HG03520 (cell line): ENCODE data around the gene OLFM4.

Source experiments
- ATAC-seq: cut with Tn5 transposase; IDR thresholded peaks from one replicate; pipeline ENCODE4 v1.9.1; 2021; ENCODE audit warnings: mild to moderate bottlenecking, moderate library complexity; ENCODE audit not compliant: unreplicated experiment

The OLFM4 gene

DNA sequence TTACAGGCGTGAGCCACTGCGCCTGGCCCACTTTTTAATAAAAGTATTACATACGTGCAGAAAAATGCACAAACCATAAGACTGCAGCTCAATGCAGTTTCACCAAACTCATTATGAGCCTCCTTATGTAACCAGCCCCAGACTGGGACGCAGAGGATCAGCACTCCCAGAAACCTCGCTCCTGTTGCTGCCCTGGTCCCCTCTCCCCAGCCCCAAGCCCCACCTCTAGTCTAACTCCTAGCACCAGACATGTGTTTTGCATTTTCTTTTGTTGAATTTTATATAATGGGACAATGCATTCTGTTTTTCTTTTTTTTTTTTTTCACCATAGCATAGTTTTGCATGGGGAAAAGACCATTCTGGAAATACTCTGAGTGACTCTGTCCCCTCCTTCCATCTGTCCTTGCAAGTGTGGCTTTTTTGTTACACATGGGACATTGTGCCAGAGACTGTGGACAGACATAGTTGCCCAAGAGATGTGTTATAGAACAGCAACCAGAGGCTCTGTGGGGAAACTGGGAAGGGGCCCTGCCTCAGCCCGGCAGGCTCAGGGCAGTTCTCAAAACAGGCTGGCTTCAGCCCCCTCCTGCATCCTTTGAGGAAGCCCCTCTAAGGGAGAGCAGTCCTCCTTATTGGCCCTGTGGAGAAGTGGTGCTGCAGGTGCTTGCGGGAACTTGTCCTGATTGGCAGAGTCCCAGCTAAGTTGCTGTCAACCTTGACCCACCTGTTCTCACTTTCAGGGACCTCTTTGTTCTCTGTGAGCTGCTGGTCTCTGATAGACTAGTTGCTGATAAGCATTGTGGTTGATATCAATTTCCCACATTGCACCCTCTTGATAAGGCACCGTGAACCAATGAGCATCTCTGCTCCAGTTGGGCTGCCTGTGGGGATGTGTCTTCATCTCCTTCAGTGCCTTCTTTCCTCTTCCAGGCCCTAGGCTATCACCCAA is 13.8 kb upstream of the OLFM4 start:
- no peak for ATAC-seq

DNA sequence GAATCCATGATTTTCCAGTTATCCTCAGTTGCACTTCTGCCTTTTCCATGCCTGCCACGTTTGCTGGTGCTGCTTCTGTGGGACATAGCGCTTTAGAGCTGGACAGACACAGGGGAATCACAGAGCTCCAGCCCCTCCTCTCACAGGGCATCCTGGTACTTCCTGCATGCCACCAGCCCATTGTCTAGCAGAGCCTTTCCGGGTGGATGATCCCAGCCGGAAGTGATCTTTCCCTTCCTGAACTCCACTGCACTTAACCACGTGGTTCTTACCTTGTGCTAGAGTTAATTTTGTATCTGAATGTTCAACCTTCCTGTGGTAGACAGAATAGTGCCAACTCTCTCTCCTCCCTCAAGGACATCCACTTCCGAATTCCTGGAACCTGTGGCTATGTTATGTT is 12.6 kb upstream of the OLFM4 start:
- ATAC-seq: no peak

DNA sequence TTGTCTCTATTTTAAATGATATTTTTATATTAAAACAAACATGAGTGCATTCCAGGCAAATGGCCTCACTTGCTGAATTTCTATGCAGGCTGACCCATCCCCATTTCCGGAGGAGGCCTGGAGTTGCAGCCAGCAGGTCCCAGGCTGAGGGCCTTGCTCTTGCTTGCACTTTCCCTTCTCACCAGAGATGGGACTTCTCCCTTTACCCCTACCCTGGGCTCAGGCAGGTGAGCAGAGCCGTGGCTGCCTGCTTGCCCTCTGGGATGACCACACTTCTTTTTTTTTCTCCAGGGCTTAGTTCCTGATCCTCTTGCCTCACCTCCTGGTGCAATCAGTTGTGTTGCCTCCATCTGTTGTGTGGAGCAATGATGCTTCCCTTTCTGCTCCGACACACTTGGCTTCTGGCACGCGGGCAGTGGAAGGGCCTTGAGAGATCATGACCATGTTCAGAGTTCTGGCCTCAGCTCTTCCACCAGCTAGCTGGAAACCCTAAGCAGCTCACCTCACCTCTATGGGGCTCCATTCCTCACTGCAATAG is 11.1 kb upstream of the OLFM4 start:
- no peak for ATAC-seq

DNA sequence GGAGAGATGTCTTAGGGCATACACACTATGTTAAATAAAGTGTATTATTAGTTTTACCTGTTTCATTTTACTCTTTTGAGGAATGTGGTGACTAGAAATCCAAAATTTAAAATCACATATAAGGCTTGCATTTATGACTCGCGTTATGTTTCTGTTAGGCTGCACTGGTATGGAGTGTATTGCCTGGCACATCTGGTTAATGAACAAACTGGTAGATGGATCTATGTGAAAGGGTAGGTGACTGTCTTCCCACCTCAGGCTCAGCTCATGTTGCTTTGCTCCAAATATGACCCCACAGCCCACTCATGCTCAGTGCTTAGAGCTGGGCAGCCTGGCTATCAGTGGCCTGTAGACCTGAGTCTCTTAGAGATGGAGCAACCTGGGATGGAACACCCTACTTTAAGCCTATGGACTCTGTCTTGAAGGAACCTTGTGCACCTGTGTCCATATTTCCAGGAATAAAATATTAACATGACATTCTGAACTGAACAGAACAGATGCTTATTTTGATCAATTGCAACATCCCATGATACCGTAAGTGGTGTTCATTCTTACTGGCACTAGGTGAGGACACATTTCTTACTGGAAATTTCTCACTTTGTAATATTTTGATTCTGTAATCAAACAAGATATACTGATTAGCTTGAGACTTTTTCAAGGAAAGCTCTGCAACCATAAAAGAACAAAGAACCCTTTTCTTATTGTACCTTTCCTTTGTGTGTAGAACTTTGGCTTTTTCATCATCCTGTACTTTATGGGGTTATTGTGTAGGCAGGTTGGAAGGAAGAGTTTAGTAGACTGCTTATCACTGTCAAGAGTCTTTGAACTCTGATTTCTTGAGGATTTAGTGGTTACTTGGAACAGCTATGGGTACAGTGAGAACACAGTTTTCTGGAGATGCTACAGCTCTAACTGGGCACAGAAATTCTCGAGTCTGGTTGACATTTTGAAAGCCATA is 9.6 kb upstream of the OLFM4 start:
- ATAC-seq: no peak

DNA sequence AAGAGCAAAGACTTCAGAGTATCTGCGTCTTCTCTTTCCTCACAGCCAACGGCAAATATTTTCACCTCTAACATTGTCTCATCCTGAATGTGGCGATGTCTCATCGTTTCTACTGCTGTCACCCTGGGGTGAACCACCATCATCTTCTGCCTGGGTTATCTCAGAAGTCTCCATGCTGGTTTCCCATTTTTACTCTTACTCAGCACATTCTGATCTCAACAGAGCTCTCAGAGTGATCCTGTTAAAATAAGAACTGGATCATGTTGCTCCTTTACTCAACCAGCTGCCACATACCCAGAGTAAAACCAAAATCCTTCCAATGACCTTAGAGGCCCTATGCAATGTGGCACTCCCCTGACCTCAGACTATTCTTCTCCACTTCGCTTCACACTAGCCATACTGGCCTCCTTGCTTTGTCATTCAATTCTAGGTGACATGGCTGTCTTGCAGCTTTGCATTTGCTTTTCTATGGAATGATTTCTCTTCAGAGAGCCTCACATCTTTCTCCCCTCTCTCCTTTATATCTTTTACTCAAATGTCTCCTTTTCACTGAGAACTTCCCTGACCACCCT is 7.8 kb upstream of the OLFM4 start:
- ATAC-seq: no peak

DNA sequence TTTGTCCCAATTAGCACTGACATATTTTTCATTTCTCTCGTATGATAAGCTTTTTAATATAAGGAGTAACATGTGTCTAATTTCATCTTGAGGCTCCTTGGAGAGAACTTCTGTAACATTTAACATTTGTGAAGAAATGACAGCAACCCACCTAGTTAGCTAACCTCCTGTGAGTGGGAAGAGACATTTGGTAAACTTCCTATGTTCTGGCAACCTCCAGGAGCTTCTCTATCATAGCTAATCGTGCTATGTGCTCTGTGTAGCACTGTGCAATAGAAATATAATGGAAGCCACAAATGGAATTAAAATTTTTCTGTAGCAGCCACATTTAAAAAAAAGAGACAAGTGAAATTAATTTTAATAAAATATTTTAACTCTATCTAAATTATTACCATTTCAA is 5.4 kb upstream of the OLFM4 start:
- no peak for ATAC-seq

DNA sequence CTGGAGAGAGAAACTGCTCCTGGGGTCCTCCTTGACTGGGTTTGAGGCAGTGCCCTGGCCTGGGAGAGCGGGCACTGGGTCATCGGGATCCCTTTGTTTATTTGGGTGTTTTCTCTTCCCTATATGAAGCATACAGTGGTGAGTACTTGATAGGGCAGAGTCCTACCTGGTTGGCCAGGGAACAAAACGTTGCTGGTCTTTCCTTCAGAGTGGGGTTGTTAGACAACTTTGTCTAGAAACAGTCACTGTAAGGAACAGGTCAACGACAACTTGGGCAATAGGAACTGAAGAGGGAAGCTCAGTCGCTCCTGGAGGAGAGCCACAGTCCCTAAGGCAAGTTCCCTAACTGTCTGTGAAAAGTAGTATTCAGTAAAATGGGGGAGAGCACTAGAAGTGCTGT is 550 bp upstream of the OLFM4 start:
- ATAC-seq: no peak

DNA sequence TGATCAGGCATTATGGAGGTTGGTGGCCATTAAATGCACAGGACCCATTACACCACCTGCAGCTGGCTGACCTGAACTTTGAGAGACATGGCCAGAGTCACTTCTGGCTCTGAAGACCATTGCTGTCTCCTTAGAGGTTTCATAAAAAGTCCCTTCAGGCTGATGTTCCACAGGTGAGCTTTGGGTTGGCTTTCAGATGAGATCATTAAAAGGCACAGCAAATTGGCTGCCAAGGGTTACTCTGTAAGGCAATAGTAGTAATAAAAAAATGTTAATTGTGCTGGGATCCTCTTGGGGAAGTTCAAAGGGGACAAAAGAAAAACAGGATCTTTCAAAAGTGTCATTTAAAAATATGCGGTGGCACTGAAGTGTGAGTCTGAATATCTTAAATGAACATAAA is 4.2 kb downstream of the OLFM4 start:
- no peak for ATAC-seq

DNA sequence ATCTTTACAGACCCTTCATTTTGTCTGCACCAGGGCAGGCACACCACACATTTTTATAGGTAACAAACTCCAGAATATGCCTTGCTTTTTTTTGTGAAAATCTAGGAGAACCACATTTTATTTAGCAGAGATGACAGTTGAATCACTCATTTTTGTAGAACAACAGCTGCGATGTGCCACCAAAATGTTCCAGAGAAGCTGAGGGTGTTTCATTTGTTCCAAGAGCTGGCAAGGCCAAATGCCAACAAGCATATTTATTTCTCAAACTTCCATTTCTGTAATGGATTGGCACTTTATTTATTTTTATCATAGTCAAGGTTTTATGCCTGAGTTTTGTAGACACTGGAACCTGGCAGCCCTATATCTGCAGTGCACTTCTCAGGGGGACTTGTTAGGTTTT is 10.4 kb downstream of the OLFM4 start:
- no peak for ATAC-seq

DNA sequence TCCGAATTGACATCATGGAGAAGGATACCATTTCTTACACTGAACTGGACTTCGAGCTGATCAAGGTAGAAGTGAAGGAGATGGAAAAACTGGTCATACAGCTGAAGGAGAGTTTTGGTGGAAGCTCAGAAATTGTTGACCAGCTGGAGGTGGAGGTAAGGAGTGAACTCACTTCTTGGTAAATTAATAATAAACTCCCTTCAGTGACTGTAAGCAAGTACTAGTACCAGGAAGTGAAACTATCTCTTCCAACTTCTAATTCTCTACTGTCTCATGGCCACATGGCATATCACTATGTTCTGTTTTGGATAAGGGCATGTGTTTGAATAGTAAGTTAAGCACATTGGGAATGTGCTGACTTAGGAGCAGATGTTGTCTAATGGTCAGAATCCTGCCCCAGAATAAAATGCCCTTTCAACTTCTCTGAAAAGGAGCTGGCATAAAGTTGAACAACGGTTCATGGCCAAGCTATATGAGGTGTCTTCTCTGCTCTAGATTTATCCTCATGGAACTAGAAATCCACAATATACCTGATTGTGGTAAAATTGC is 13.4 kb downstream of the OLFM4 start:
- ATAC-seq: no peak

DNA sequence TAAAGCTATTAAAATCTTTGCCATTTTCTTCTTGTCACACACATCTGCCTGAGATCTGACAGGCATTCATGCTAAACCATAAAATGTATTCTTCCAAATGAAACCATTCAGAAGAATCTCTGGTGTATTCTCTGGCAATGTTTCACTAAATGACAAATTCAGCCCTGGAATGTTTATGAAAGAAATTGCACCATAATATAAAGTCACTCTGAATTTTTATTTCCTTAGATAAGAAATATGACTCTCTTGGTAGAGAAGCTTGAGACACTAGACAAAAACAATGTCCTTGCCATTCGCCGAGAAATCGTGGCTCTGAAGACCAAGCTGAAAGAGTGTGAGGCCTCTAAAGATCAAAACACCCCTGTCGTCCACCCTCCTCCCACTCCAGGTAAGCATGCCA is 14.3 kb downstream of the OLFM4 start:
- no peak for ATAC-seq

DNA sequence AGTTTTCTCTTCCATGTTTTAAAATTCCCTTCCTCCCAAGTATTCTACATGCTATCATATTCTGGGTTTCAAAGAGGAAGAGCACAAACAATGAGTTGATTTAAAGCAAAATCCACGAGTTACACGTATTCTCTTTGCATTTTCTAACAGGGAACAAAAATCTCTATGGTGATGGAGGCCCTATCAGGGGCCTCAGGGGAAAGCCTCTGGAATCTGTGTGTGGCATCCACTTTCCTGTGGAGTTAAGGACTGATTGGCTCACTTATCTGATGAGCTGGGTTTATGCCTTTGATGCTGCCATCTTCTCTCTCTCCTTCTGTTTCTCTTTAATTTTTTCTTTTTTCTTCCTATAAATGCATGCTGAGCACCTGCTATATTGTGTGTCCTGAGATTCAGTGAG is 14.8 kb downstream of the OLFM4 start:
- no peak for ATAC-seq

DNA sequence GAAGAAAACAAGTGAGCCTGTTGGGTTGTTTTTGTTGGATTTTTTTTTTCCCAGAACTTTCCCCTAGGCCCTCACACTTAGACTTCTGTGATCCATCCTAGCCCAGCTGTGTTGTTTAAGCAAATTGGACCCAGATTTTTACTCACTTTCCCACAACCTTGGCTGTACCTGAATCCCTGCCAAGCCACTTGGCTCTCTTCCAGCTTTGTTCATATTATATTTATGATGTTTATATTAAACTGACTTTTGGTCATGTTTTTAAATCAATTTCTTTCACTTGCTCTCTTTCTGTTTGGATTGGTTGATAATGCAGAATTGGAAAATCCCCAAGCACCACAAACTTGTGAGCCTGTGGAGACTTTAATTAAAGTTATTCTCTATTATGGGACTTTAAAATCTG is 16.6 kb downstream of the OLFM4 start:
- no peak for ATAC-seq

DNA sequence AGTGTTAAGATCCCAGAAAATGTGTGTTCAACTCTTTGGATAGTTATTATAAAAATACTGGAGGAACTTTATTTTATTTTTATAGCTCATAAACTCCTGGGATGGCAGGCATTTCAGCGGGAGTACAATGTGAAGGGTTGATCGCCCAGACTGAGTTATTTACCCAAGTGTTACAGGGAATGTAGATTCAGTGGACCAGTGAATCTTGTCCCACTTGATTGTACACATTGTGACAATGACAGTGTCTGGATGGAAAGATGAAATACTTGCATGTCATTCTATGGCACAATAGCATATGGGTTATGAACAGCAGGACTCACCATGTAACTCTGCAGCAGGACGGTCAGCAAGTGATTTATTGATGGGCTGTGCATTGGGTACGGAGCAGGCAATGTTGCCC is 20.3 kb downstream of the OLFM4 start:
- ATAC-seq: no peak

DNA sequence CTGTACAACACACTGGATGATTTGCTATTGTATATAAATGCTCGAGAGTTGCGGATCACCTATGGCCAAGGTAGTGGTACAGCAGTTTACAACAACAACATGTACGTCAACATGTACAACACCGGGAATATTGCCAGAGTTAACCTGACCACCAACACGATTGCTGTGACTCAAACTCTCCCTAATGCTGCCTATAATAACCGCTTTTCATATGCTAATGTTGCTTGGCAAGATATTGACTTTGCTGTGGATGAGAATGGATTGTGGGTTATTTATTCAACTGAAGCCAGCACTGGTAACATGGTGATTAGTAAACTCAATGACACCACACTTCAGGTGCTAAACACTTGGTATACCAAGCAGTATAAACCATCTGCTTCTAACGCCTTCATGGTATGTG is 21.5 kb downstream of the OLFM4 start:
- ATAC-seq: no peak

DNA sequence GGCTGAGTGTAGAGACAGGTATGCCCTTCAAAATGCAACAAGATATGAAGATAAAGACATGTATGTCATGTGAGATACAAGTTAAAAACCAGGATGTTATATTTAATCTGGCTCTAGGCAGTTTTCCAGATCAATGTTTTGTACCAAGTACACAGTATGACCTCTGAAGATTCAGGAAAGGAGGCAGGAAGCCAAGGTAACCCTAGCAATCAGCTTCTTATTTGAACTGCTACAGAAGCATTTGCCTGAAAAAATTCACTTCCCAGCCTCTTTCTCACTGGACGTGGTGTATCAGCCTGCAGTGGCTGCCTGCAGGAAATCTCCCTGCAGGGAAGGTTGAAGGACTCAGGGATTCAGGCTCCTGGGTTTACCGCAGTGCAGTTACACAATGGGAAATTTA is 24.1 kb downstream of the OLFM4 start:
- no peak for ATAC-seq

DNA sequence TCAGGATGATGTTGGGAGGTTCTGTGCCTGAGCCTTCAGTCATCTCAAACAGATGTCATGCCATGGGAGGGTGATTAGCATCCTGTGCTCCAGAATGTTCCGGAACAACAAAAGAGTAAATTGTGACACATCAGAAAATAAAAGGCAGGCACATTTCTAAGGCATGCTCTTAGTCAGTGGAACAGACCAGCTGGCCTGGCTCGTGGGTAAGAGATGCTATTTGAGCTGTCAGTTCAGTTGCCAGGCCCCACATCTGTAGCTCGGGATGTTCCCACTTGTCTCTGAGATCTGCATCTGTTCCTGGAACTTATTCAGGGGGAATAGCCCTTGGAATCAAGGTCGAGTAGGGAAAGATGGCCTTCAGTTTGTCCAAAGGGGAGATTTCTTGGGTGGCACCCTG is 26.0 kb downstream of the OLFM4 start:
- ATAC-seq: no peak

DNA sequence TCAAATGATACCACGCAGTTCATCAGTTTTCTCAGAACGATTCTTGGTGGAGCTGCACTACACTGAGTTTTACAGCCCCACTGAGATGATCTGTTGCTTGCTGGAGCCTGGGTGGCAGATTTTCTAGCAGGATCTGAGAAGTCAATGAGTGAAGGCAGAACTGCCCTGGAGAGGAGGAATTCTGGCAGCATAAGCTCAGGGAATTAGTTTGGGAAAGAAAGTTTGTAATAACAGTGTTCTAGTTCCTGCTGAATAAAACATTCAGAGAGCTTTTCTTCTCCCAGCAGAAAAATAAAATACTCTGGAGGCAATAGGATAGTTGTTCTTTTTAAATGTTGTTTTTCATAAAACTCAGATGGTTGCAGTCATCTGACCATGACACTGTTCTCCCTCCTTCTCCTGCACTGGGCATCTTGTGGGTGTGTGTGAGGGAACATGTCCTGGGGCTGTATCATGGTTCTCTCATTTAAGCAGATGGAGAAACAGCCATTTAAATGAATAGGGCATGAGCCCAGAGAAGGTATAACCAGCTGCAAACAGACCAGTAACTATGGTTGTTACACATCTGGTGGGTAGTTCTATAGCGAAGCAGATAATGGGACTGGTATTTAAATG is 29.6 kb downstream of the OLFM4 start:
- ATAC-seq: no peak

DNA sequence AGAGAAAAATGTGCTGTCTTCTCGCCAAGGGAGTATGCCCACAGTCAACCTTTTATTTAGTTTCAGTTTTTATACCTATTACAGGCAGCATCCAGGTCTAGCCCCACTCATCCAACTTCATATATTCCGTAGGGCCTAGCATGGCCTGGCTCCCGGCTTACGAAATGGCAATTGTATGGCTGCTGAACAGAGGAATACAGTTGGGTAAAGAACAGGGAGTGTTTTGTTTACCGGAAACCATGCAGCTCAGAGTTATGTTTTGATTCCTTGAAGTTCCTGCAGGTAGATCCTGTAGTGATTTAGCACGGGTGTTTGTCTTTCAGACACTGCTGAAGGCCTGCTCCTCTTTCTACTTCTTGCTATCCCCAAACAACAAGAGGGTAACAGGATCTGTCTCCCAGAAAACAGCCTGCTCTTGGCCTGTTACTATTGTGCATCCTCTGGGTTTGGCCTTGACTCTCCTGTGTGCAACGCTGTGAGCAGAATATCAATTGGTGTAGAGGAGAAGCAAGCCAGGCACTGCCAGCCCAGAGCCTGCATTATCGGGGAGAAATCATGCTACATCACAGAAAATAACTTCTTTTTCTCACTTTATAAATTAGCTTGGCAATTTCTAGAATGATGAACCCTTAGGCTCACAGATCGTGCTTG is 32.4 kb downstream of the OLFM4 start:
- ATAC-seq: no peak

DNA sequence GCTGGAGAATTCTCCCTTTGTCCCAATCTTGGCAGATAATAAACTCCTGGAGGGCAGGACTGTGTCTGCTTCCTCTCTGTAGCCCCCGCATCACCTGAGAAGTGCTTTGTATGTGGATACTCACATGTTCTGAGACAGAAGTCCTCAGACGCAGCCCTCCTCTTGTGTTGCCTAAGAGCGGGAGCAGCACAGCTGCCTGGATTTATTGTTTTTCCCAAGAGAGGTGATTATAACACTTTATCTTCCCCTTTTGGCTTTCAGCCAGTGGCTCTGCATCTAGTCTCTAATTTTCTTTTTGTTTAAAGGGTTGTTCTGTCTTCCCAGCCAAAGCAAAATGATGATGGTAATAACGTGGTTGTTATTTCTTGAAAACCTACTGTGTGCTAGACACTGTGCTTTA is 36.1 kb downstream of the OLFM4 start:
- ATAC-seq: no peak
